ENCODE results near the gene FRMD3. TPM values are rescaled to one million over a fixed set of nuclear protein-coding genes. Genes with fewer than 3 reads are reported as not detected.

The FRMD3 gene
- total and polyA plus RNA-seq, 4 donors, result 0.16 to 0.75 (median 0.48) TPM

DNA sequence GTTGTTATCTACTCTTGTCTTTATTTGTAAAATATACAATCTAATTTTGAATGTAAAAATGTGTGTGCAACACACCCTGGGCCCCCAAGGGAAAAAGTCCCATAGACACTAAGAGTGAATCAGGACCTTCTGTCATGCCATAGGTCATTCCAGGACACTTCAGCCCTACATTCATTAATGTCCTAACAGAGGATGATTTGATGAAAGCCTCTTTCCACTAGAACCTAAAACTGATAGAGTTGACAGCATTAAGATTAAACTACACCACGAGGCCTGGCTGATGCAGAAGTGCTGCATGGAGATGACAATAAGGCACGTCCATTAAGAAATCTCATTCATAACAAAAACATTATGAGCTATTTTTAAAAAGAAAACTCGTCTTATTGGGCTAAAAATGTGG, 46.2 kb downstream of the FRMD3 start:
- WGBS, result 79% methylated on average over 3 of the region's 3 CpGs
- H3K9me3 ChIP-seq (ENCODE audit: control insufficient read depth in 4 of 4, low read length in 3 of 4), result no peaks in the 10 kb centered on the region
- no peak overlapping the region for H3K9ac ChIP-seq (ENCODE audit: low read depth in 1 of 2, low read length in 2 of 2)
- H3K4me1 ChIP-seq (ENCODE audit: control insufficient read depth in 4 of 4, insufficient read depth in 4 of 4, low read length in 3 of 4), result no peaks in the 10 kb centered on the region
- TF ChIP-seq YY1 (IDR thresholded peaks at IDR 0.05), result no peak
- no peak for TF ChIP-seq FOXA2 (IDR thresholded peaks at IDR 0.05)
- TF ChIP-seq RAD21 (IDR thresholded peaks at IDR 0.05), result no peak
- no peak for TF ChIP-seq ATF3 (IDR thresholded peaks at IDR 0.05)
- TF ChIP-seq SP1 (IDR thresholded peaks at IDR 0.05), result no peak
- TF ChIP-seq, protein P1, sequence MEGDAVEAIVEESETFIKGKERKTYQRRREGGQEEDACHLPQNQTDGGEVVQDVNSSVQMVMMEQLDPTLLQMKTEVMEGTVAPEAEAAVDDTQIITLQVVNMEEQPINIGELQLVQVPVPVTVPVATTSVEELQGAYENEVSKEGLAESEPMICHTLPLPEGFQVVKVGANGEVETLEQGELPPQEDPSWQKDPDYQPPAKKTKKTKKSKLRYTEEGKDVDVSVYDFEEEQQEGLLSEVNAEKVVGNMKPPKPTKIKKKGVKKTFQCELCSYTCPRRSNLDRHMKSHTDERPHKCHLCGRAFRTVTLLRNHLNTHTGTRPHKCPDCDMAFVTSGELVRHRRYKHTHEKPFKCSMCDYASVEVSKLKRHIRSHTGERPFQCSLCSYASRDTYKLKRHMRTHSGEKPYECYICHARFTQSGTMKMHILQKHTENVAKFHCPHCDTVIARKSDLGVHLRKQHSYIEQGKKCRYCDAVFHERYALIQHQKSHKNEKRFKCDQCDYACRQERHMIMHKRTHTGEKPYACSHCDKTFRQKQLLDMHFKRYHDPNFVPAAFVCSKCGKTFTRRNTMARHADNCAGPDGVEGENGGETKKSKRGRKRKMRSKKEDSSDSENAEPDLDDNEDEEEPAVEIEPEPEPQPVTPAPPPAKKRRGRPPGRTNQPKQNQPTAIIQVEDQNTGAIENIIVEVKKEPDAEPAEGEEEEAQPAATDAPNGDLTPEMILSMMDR (IDR thresholded peaks at IDR 0.05; ENCODE audit: low read depth, low read length, missing input control), result no peak
- TF ChIP-seq HNF4G (IDR thresholded peaks at IDR 0.05), result no peak
- no peak for TF ChIP-seq JUND (IDR thresholded peaks at IDR 0.05)
- no peak for TF ChIP-seq EGR1 (IDR thresholded peaks at IDR 0.05; ENCODE audit: low read depth in 2 of 2)
- no peak for TF ChIP-seq GABPA (IDR thresholded peaks at IDR 0.05 in 1 of 2, conservative IDR thresholded peaks at IDR 0.05 in 1 of 2)
- no peak for TF ChIP-seq FOXA1 (IDR thresholded peaks at IDR 0.05)
- TF ChIP-seq REST (IDR thresholded peaks at IDR 0.05), result no peak
- TF ChIP-seq, protein P2, sequence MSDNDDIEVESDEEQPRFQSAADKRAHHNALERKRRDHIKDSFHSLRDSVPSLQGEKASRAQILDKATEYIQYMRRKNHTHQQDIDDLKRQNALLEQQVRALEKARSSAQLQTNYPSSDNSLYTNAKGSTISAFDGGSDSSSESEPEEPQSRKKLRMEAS (IDR thresholded peaks at IDR 0.05), result no peak
- no peak for TF ChIP-seq ZBTB33 (IDR thresholded peaks at IDR 0.05)
- no peak for TF ChIP-seq TAF1 (conservative IDR thresholded peaks at IDR 0.05)
- DNase-seq (ENCODE audit: low spot score), result no peak
- H3K4me3 ChIP-seq (ENCODE audit: low read depth in 1 of 3, low read length in 3 of 3), result no peak overlapping the region
- no peak overlapping the region for H3K27ac ChIP-seq (ENCODE audit: low read depth in 1 of 2, low read length in 2 of 2)
- peaks cover 0 to 1% (median 0%) of the 10 kb centered on the region in 4 donors for H3K36me3 ChIP-seq (ENCODE audit: control insufficient read depth in 4 of 4, insufficient read depth in 3 of 4, low read depth in 1 of 4, low read length in 3 of 4)
- H3K27me3 ChIP-seq (ENCODE audit: control insufficient read depth in 4 of 4, insufficient read depth in 4 of 4, low read length in 3 of 4), result no peaks in the 10 kb centered on the region

GRCh38 chr9:83491413-83491812, 46.8 kb downstream of the FRMD3 start:
- H3K4me3 ChIP-seq (ENCODE audit: low read depth in 1 of 3, low read length in 3 of 3), result no peak overlapping the region
- 55% methylated on average over 3 of the region's 3 CpGs for WGBS
- H3K9me3 ChIP-seq (ENCODE audit: control insufficient read depth in 4 of 4, low read length in 3 of 4), result no peaks in the 10 kb centered on the region
- no peak overlapping the region for H3K9ac ChIP-seq (ENCODE audit: low read depth in 1 of 2, low read length in 2 of 2)
- no peaks in the 10 kb centered on the region for H3K4me1 ChIP-seq (ENCODE audit: control insufficient read depth in 4 of 4, insufficient read depth in 4 of 4, low read length in 3 of 4)
- H3K27me3 ChIP-seq (ENCODE audit: control insufficient read depth in 4 of 4, insufficient read depth in 4 of 4, low read length in 3 of 4), result no peaks in the 10 kb centered on the region
- DNase-seq (ENCODE audit: low spot score), result no peak
- peaks cover 0 to 1% (median 0%) of the 10 kb centered on the region in 4 donors for H3K36me3 ChIP-seq (ENCODE audit: control insufficient read depth in 4 of 4, insufficient read depth in 3 of 4, low read depth in 1 of 4, low read length in 3 of 4)
- TF ChIP-seq NR2F2 (IDR thresholded peaks at IDR 0.05), result no peak
- TF ChIP-seq RXRA (IDR thresholded peaks at IDR 0.05), result no peak
- no peak for TF ChIP-seq HNF4A (conservative IDR thresholded peaks at IDR 0.05)
- no peak for TF ChIP-seq FOXA1 (IDR thresholded peaks at IDR 0.05)
- TF ChIP-seq YY1 (IDR thresholded peaks at IDR 0.05), result no peak
- no peak for TF ChIP-seq EGR1 (IDR thresholded peaks at IDR 0.05; ENCODE audit: low read depth in 2 of 2)
- no peak for TF ChIP-seq ZBTB33 (IDR thresholded peaks at IDR 0.05)
- TF ChIP-seq RAD21 (IDR thresholded peaks at IDR 0.05), result no peak
- TF ChIP-seq REST (IDR thresholded peaks at IDR 0.05), result no peak
- H3K27ac ChIP-seq (ENCODE audit: low read depth in 1 of 2, low read length in 2 of 2), result no peak overlapping the region
